Sigmoid colon (tissue), 7 donors: ENCODE measurements around the gene CD93. TPM values are rescaled to one million over a fixed set of nuclear protein-coding genes. Genes with fewer than 3 reads are reported as not detected.

Experiments used
- DNase-seq: peaks from one replicate; pipeline ENCODE4 v3.0.0-alpha.2; 2019
- H3K27ac ChIP-seq, 4 donors: fragments of 200-600 bp; sonication (generic); one replicate each; pipeline ENCODE4 v1.5.1; 2016 to 2019; ENCODE audit warnings: mild to moderate bottlenecking in 1 of 4
- H3K27me3 ChIP-seq, 3 donors: fragments of 200-600 bp; sonication (generic); one replicate each; pipeline ENCODE4 v1.5.1; 2019; ENCODE audit warnings: mild to moderate bottlenecking in 1 of 3
- H3K36me3 ChIP-seq, 4 donors: fragments of 200-600 bp; sonication (generic); one replicate each; pipeline ENCODE4 v1.5.1; 2016 to 2019
- H3K4me1 ChIP-seq, 4 donors: fragments of 200-600 bp; sonication (generic); one replicate each; pipeline ENCODE4 v1.5.1; 2017 to 2019
- H3K4me3 ChIP-seq, 4 donors: fragments of 200-600 bp; sonication (generic); one replicate each; pipeline ENCODE4 v1.5.1; 2017 to 2019; ENCODE audit warnings: mild to moderate bottlenecking in 2 of 4, moderate library complexity in 1 of 4
- H3K9me3 ChIP-seq, 4 donors: fragments of 200-600 bp in 3 of 4; sonication (generic) in 3 of 4; one replicate each; pipeline versions ENCODE4 v1.5.1 to v1.6.1; 2013 to 2019
- EP300 ChIP-seq, 4 donors: sonication (generic); formaldehyde crosslinking; IDR thresholded peaks; one replicate each; pipeline ENCODE4 v1.6.1; 2017; ENCODE audit warnings: antibody characterized with exemption in 4 of 4
- POLR2A ChIP-seq, 2 donors: fragments of 450-650 bp; IDR thresholded peaks; one replicate each; pipeline ENCODE4 v1.6.1; 2016; ENCODE audit warnings: antibody characterized with exemption in 2 of 2, mild to moderate bottlenecking in 2 of 2, moderate library complexity in 2 of 2
- POLR2AphosphoS5 ChIP-seq, 4 donors: sonication (generic); formaldehyde crosslinking; IDR thresholded peaks; one replicate each; pipeline ENCODE4 v1.6.1; 2017; ENCODE audit warnings: antibody characterized with exemption in 4 of 4
- whole genome bisulfite sequencing, 2 donors: extraction: QIAGEN DNeasy Blood & Tissue Kit; methylation state at CpG; one replicate each; pipeline ENCODE4 v1.1.7; 2013; 5-methylcytosine and 5-hydroxymethylcytosine counted together
- intact Hi-C: fragments of 100-400 bp; cut with DNase I; formaldehyde crosslinking; loops from one replicate; pipeline ENCODE4 v1.15.1; 2023
- polyA plus RNA-seq, 3 donors: library from polyadenylated mRNA; stranded (reverse); fragments of 200-250 nt; gene quantifications; one replicate each; pipeline ENCODE4 v1.2.3, GENCODE V29; 2013
- total RNA-seq, 4 donors: library from RNA; depleted of rRNA; stranded (reverse); fragments of >200 nt; gene quantifications; one replicate each; pipeline ENCODE4 v1.1.0, GENCODE V29; 2016
- TF ChIP-seq, protein P1 (sequence below), 4 experiments: fragments of 450-650 bp in 3 of 4; fragments of 200-600 bp in 1 of 4; IDR thresholded peaks; one replicate each; pipeline ENCODE4 v1.5.1; 2016 to 2019; ENCODE audit warnings: antibody characterized with exemption in 4 of 4, mild to moderate bottlenecking in 3 of 4, moderate library complexity in 2 of 4
- donor health status: healthy with polysubstance abuse.
- donor health status: Bipolar disorder and iron deficiency.
- donor health status: healthy.

CD93 gene
- total and polyA plus RNA-seq, 7 donors, result 1.8 to 27.2 (median 14.5) TPM

- TF ChIP-seq, protein P1, sequence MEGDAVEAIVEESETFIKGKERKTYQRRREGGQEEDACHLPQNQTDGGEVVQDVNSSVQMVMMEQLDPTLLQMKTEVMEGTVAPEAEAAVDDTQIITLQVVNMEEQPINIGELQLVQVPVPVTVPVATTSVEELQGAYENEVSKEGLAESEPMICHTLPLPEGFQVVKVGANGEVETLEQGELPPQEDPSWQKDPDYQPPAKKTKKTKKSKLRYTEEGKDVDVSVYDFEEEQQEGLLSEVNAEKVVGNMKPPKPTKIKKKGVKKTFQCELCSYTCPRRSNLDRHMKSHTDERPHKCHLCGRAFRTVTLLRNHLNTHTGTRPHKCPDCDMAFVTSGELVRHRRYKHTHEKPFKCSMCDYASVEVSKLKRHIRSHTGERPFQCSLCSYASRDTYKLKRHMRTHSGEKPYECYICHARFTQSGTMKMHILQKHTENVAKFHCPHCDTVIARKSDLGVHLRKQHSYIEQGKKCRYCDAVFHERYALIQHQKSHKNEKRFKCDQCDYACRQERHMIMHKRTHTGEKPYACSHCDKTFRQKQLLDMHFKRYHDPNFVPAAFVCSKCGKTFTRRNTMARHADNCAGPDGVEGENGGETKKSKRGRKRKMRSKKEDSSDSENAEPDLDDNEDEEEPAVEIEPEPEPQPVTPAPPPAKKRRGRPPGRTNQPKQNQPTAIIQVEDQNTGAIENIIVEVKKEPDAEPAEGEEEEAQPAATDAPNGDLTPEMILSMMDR (IDR thresholded peaks at IDR 0.05), result no peak
- TF ChIP-seq POLR2AphosphoS5 (IDR thresholded peaks at IDR 0.05), result no peak
- peak; percentile 64 for DNase-seq
- no peaks in the 10 kb centered on the region for H3K9me3 ChIP-seq
- H3K4me1 ChIP-seq, result no peaks in the 10 kb centered on the region
- H3K27ac ChIP-seq, result no peak overlapping the region
- H3K36me3 ChIP-seq, result no peaks in the 10 kb centered on the region
- WGBS, 2 donors, result 71 to 76% methylated on average over 3 of the region's 3 CpGs
- no peaks in the 10 kb centered on the region for H3K27me3 ChIP-seq
- no peak overlapping the region for H3K4me3 ChIP-seq
- intact Hi-C loops, result no loop called here
These were observed 9.4 kb upstream of the CD93 start for GRCh38 chr20:23095499-23095898.

DNA sequence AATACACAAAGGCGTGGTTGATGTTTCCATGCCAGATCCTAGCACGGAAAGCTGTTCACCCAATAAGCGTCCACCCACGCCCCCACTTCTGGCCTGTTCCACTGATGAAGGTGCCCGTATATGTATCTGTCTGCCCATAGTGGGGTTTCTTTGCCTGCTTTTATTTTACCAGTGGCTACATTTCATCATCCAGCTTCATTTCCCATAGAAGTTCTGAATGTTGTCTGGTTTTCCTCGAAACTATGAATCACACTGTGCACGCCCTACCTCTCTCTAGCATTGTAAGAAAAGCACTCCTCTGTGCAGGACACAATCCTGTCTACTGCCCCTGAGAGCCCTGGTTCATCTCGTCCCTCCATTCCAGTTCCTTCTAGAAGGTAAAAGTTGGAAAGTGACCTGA lies 8.8 kb upstream of the CD93 start:
- Histone ChIP-seq H3K36me3 (no peaks in the 10 kb centered on the region), H3K27me3 (no peaks in the 10 kb centered on the region), H3K4me1 (no peaks in the 10 kb centered on the region), H3K9me3 (no peaks in the 10 kb centered on the region), H3K4me3 (no peak overlapping the region), H3K27ac (no peak overlapping the region)
- intact Hi-C loops, result no loop called here
- no peak for DNase-seq
- TF ChIP-seq, protein P1 (IDR thresholded peaks at IDR 0.05), result no peak
- TF ChIP-seq EP300 (IDR thresholded peaks at IDR 0.05), result no peak
- no peak for TF ChIP-seq POLR2A (IDR thresholded peaks at IDR 0.05)
- TF ChIP-seq POLR2AphosphoS5 (IDR thresholded peaks at IDR 0.05), result no peak
- 80 to 87% methylated on average over 8 of the region's 8 CpGs for WGBS, 2 donors

- H3K27me3 ChIP-seq, result no peaks in the 10 kb centered on the region
- H3K36me3 ChIP-seq, result no peaks in the 10 kb centered on the region
- no peak overlapping the region for H3K27ac ChIP-seq
- H3K4me3 ChIP-seq, result no peak overlapping the region
- intact Hi-C loops, result no loop called here
- TF ChIP-seq EP300 (IDR thresholded peaks at IDR 0.05) (no peak), POLR2A (IDR thresholded peaks at IDR 0.05) (no peak), POLR2AphosphoS5 (IDR thresholded peaks at IDR 0.05) (no peak)
- TF ChIP-seq, protein P1 (IDR thresholded peaks at IDR 0.05), result no peak
- peak; percentile 28 for DNase-seq
- no peaks in the 10 kb centered on the region for H3K4me1 ChIP-seq
- WGBS, 2 donors, result 80 to 90% methylated on average over 13 of the region's 13 CpGs
- no peaks in the 10 kb centered on the region for H3K9me3 ChIP-seq
These were observed 8.2 kb upstream of the CD93 start for GRCh38 chr20:23094213-23094896.

GRCh38 chr20:23093613-23094012 lies 7.5 kb upstream of the CD93 start:
- H3K27me3 ChIP-seq, result no peaks in the 10 kb centered on the region
- no peak overlapping the region for H3K27ac ChIP-seq
- no peaks in the 10 kb centered on the region for H3K36me3 ChIP-seq
- intact Hi-C loops, result no loop called here
- no peak for TF ChIP-seq POLR2AphosphoS5 (IDR thresholded peaks at IDR 0.05)
- TF ChIP-seq POLR2A (IDR thresholded peaks at IDR 0.05), result no peak
- TF ChIP-seq EP300 (IDR thresholded peaks at IDR 0.05), result no peak
- TF ChIP-seq, protein P1 (IDR thresholded peaks at IDR 0.05), result no peak
- H3K9me3 ChIP-seq, result no peaks in the 10 kb centered on the region
- WGBS, 2 donors, result 65% methylated on average over 3 of the region's 3 CpGs
- no peaks in the 10 kb centered on the region for H3K4me1 ChIP-seq
- no peak overlapping the region for H3K4me3 ChIP-seq
- DNase-seq, result peak; percentile 28
